Measurements from ENCODE around the gene DRD1. TPM values are rescaled to one million over a fixed set of nuclear protein-coding genes. Genes with fewer than 3 reads are reported as not detected.

DRD1 gene
- total RNA-seq, result 0.12 and 0.53 TPM in 2 replicates

DNA sequence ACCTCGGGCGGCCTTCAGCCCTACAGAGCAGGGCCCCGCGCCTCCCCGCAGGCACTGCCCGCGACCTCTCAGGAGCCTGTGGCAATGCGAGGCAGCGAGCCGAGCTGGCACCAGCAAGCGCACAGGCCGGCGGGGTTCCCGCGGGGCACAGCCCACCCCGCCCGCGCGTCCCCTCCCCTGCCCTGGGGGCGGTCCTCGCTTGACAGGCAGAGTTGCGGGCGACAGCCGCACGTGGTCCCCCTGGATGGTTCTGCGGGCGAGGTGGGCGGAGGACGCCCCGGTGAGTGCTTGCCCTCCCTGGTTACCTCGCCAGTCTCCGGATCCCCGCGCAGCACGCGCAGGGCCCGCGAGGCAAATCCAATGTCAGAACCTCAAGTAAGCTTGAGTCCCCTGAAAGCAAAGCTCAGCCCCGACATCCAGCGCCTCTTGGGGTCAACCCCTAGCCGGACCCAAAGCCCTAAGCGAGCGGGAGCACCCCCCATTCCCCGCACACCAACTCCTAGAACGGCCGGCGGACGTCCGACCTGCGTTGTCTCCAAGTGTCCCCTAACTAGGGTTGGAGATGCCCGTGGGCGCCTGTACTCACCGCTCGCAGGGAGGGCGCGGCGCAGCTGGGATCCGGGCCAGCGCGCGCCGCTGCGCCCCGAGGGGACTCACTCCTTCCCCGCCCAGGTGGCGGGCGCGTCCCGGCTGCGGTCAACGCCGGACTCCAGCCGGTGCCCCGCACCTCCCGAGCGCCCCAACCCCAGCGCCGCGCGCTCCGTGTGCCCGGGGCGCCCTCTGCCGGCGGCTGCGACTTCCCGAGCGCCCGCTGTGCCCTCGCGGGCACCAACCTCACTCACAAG is at the start of gene DRD1:
DRD1 (minus strand) TSS at position 123 of the 845 bp plus-strand sequence. CDS start 1,083 bp downstream, outside the sequence.

DNA sequence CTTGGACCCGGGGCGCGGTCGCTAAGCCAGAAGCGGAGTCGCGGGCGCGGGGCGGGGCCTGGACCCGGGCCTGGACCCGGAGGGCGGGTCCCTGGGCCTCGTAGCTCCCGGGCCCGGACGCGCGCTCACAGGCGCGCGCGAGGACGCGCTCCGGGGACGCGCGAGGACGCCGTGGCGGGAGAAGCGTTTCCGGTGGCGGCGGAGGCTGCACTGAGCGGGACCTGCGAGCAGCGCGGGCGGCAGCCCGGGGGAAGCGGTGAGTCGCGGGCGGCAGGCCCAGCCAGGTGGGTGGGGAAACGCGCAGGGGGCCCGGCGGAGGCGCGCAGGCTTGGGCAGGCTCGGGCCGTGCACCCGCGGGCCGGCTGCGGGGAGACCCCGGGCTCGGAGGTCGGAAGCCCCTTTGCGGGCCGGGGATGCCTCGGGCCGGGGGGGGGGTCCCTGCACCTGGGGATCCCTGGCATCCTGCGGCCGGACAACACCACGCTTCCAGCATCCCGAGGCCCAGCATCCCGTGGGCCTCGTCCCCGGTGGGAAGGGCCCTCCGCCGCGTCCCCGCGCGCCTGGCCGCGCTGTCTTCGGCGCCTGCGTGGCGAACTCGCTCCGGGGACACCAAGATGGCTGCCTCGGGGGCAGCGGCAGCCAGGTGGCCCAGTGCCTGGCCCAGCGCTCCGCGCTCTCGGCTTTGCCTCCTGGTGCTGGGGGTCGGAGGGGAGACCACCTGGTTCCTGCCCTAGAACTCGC is 34.6 kb upstream of the DRD1 start, which contains the start of gene SFXN1:
SFXN1 (plus strand) TSS at position 177 of the 741 bp plus-strand sequence. CDS start 13,544 bp downstream, outside the sequence.

Other genes with a start within 250 kb of the DRD1 start
- 87.2 and 99.9 TPM in 2 replicates for gene SFXN1, start 34.4 kb upstream of the DRD1 start, total RNA-seq
- 0.93 and 1.2 TPM in 2 replicates for gene HRH2, start 213.9 kb upstream of the DRD1 start, total RNA-seq